GM19324 (cell line): ENCODE results near the gene MKNK1.

Source experiments
- ATAC-seq: cut with Tn5 transposase; IDR thresholded peaks from one replicate; pipeline ENCODE4 v1.9.1; 2021; ENCODE audit warnings: mild to moderate bottlenecking, moderate library complexity; ENCODE audit not compliant: unreplicated experiment, low FRiP score

Gene MKNK1

DNA sequence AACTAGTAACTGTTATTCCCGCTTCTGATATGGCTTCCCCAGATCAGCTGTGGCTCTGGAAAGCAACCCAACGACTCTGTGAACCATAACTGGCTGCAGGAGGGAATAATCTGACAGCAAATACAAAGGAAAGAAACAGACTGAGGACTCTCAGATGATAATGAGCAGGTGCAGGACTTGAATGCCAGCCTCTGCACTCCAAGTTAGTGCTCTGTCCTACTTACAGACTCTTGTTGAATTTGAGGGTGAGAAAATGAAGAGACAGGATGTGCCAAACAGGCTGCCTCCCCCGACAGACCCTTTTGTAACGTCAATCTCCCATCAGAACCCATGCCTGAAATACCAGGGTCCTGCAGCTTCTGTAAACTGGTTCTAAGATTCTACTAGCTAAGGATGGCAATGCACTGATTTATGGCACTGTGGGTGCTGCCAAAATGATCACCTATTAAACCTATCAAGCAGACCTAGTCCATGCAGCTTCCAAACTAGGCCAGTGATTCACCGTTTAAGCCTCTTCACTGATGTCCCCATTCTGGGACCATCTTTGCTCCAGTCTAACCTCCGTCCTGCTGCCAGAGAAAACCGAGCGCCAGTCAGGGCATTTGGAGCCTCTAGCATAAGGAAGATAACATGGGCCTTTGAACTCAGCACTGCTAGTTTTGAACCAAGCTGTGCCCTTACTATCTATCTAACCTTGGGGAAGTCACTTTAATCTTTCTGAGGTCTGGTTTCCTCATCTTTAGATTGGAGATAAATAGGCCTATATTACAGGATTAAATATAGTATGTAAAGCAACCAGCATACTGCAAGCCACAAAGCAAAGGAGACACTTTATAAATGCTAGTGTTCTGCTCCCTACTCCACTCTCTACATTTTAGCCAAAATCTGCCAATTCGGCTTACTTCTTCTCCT, 4.8 kb downstream of the MKNK1 start:
- ATAC-seq = no peak

DNA sequence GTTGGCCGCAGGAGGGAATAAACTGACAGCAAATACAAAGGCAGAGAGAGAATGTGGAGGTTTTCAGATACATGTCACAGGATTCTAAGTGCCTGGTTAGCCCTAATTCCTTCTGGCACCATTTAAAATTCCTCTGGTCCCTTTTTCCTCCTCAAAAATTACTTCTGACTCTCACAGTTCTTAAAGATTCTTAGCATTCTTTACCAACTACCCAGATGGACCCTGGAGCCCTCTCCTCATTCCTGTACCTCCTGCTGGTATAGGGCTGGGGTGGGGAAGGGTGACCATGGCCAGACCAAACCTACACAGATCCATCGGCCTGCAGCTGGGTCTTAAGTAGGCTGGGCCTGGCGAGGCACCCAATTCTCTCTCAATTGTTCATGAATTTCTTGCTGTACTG, 7.2 kb downstream of the MKNK1 start:
- ATAC-seq = no peak

DNA sequence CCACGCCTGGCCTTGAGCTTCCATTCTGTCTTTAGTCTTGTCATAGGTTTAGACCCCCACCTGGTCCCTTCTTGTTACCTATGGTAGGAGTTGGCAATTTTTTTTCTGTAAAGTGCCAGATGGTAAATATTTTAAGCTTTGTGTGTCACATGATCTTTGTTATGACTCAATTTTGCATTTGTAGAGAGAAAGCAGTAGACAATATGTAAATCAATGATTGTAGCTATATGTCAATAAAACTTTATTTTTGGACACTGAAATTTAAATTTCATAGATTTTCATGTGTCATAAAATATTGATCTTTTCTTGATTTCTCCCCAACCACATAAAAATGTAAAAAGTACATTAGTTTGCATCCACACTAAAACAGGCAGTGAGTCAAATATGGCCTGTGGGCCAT, 8.0 kb downstream of the MKNK1 start:
- ATAC-seq = no peak

- ATAC-seq = no peak
Observed at GRCh38 chr1:46595127-46595526, 8.9 kb downstream of the MKNK1 start.

DNA sequence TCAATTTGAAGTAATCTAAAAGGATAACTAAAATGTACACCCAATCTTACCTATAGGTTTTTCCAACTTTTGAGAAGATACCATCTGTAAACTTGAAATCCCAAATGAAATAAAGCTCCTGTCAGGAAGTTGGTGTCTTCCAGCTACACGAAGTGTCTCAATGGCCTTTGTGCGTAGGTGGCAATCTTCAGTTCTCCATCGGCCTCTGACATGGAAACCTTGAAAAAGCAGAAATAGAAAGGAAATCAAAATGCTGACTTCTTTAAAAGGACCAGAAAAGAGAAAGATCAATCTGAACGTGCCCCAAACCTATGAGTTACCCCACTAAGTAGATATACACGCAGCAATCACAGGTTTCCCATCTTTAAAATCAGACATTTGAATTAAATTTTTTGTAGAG, 10.0 kb downstream of the MKNK1 start:
- no peak for ATAC-seq

DNA sequence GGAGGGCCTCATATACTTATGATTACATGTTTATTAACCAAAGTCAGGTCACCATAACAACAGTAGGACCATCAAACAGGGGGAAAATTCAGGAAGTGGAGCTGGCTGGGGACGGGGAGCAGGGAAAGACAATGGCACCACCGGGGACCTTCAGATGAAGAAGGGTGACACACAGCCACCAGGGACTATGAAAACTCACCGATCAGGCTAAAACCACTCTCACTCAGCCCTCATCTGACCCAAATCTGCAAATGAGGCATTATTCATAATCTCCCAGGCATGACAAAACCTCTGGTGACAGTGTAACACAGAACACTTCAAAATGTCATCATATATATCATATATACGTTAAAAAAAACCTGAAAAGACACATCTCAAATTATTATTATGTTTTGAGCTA, 11.2 kb downstream of the MKNK1 start:
- ATAC-seq = no peak

- no peak for ATAC-seq
Observed at GRCh38 chr1:46589529-46589928, 14.5 kb downstream of the MKNK1 start.

GRCh38 chr1:46587069-46587468, 17.0 kb downstream of the MKNK1 start:
- no peak for ATAC-seq

- ATAC-seq = no peak
Observed at GRCh38 chr1:46585312-46585938, 18.6 kb downstream of the MKNK1 start.

- no peak for ATAC-seq
Observed at GRCh38 chr1:46583494-46583893, 20.6 kb downstream of the MKNK1 start.

DNA sequence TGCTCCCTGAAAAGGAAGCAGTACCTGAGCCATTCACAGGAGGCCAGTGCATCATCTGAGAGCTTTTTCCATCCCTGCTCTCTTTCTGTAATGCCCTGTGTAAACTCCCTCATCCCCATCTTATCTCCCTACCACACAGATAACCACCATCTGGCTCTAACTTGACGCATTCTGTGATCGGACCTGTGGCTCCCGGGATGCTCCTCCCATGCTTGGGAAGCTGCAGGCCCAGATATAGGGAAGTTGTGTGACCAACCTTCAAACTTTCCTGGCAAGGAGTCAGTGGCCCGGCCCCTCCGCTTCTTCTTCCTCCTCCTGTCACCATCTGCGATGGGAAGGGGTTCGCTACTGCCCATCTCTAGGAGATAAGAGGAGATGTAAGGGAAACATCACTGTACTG, 21.1 kb downstream of the MKNK1 start:
- ATAC-seq = no peak

DNA sequence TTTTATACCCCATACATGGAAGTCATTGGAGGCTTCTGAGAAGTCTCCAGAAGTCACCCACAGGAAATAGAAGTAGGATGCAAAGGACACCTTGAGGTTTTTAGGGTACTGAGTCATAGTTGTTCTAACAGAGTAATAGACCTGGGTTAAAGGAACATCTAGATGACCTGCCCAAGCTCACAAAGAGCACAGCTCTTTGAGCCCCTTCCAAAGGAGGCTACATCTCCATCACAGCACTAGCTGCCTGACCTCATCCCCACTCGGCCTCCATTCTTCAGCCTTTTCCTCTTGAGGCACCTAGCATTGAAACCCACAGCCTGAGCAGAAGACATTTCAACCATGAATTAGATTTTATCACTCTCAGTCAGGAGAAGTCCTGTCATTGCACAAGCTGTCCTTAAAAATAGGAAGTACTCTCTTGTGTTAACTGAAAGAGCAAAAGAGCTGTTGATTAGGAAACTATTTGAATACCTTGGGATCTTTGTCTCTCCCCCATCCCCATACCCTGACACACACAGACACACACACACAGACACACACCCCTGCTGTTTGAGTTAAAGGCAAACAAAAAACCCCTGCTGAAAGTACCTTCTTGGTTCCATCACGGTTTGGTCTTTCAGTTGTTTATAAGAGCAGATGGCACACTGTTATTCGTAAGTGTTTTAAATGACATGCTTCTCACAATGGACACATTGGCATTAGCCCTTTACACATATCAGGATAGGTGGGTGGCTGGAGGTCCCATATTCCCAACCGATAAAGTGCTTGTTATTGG, 22.2 kb downstream of the MKNK1 start:
- ATAC-seq = no peak

DNA sequence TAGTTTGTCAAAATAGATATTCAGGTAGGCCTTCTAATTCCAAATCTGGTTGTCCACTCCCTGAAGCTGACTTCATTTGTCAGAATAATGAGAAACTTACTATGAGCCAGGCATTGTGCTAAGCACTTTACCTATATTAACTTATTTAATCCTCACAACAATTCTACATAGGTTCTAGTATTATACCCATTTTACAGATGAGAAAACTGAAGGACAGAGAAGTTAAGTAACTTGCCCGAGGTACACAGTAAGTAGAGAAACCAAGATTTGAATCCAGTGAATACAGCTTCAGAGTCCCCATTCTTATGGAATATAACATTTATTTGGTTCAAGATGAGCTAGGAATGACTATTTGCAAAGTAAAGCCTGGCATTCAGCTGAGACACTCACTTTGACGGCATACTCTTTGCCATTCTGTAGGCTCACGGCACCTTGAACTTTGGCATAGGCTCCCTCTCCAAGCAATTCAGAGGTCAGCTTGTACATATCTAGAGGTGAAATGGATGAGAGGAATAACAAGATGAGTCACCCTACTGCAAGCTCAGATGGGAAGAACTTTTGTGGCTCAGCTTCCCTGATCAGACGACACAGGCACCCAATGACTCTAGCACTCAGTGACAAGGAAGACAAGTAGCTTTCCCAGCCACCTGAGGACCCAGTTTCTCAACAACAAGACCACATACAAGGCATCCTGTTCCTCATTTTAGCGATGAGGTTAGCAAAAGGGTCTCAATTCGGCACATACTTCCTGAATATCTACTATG, 23.7 kb downstream of the MKNK1 start:
- ATAC-seq = no peak

GRCh38 chr1:46577671-46578070, 26.4 kb downstream of the MKNK1 start:
- no peak for ATAC-seq

DNA sequence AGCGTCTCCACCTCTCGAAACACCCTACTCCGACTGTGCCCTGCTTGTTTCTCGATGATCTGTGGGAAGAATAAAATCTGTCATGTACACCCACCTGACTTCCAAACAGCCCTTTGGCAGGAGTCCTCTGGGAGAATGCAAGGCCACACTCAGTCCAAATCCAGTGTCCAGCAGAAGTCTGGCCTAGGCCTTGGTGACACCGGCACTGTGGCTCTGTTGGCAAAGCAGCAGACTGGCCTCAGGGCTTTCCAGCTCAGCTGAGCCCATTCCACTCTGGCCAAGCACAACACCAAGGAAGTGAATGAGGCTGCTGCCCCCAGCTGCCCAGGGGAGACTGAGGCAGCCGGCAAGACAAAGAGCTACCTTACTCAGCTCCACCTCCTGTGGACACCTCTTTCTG, 27.5 kb downstream of the MKNK1 start:
- ATAC-seq = no peak

DNA sequence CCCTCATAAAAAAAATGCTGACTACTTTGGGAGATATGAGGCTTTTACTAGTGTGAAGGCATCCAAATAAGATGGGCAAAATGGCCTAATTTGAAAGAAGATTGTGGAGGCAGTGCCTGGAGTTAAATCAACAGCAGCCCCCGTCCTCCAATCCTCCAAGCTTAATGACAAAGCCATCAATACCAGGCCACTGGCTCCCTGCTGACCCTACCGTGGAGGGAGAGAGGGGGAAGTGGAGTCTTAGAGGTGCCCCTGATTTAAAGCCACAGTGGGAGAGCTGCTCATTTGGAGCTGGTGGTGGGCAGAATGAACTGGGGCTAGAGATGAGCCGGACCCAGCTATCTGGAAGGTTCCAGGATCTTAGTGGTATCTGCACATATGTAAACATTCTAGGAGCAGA, 28.3 kb downstream of the MKNK1 start:
- ATAC-seq = no peak

DNA sequence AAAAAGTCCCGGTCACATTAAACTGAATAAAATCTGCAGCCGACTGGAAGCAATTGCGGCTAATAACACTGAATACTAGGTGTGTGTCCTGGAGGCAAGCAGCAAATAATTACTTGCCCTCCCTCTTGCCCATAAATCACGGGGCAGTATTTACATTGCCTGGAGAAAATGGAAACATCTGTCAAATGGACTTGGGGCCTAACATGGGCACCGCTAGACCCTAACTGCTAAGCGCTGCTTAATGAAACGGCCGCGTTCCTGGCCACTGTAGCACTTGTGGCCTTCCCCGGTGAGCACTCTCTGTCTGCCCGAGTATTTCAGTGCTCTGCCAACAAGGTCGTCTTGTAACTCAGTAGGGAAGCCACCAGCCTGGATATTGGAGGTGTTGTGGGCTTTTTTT, 28.8 kb downstream of the MKNK1 start:
- no peak for ATAC-seq

DNA sequence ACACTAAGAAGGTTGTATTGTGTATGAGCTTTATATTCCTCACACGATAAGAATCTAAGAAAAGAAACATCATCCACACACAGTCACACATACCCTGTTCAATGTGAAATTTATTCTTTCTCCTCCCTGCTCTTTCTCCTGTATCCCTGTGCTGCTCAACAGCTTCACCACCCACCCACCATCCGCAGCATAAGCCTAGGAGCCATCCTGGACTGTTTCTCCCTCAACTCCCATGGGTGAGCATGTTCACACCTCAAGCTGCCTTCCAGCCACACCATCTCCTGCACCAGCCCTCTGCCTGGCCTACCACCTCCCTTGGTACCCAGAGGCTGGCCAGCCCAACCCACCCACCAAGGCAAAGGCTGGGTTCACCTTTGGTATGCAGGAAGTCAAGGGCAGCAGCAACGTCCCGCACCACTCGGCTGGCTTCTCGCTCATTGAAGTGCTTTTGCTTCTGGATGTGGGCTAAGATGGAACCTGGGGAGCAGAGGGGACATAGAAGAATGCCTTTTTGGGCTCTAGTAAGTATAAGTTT, 32.3 kb downstream of the MKNK1 start:
- no peak for ATAC-seq

DNA sequence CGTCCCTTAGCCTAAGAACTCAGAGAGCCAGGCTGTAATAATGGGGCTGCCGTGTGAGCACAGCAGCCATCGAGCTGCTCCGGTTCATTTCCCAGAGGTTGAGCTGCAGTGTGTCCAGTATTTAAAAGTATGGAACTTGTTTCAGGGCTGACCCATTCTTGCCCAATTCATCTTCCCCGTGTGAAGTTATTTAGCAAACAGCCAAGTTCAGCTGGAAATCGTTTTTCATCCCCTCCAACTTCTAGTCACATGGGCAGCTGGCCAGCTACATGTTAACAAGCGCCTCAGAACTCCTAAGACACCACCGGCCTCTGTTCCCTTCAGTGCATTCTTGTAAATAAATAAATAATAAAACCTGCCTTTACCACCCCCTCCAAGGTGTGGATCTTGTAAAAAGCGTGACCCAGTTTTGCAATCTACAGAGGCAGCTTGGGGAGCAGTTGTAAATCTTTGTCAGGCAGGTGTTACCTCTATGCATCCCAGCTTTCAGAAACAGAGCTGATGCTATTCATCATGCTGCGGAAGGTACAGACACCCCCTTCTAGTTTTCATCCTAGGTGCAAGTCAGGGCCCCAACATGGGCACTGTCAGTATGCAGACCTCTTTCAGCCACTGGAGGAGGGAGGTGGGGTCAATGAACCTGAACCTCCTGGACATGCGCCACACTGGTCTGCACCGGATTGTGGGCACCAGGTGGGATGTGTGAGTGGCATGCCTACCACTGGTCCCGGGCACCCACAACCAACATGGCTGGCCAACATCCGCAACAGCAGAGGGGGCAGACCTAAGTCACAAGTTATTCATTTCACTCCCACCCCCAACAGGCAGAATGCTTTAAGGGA, 34.0 kb downstream of the MKNK1 start:
- ATAC-seq = no peak
